SK-N-MC (cell line): ENCODE measurements around the gene ICOSLG.

Source experiments
- FOXP2 ChIP-seq: optimal IDR thresholded peaks from 2 replicates; pipeline ENCODE3; 2011; ENCODE audit warnings: mild to moderate bottlenecking, moderate library complexity; ENCODE audit not compliant: insufficient read depth; ENCODE audit errors: extremely low read length, control extremely low read depth
- POLR2AphosphoS5 ChIP-seq: IDR thresholded peaks from 2 replicates; pipeline ENCODE4 v1.6.1; 2012; ENCODE audit warnings: mild to moderate bottlenecking, low read depth, low read length, borderline replicate concordance

DNA sequence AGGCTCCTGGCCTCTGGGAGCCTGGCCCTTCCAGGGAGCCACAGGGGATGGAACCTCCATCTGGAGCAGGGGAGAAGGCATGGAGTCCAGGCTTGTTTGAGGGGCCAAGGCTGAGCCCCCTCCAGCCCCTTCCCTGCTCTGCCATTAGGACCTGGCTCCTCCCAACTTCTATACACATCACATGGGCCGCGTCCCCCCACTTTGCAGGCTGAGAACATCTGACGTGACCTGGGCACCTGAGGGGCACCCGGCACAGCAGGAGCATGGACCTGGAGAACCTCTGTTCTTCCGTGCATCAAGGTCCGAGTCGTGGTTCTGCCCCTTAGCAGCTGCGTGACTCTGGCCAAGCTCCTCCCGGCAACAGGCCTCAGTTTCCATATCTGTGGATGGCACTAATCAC is 41.1 kb upstream of the ICOSLG start:
- TF ChIP-seq FOXP2 (no peak), POLR2AphosphoS5 (no peak)
